ENCODE measurements around the gene GALNT17. TPM values are rescaled to one million over a fixed set of nuclear protein-coding genes. Genes with fewer than 3 reads are reported as not detected.

GALNT17 gene
- total RNA-seq, 1 donor from 2014 or later: 95.3 TPM

GRCh38 chr7:71120096-71120495, 11.8 kb upstream of the GALNT17 start:
- TF ChIP-seq CTCF (IDR thresholded peaks at IDR 0.05; ENCODE audit: borderline replicate concordance): no peak
- DNase-seq: no peak
- no peaks in the 10 kb centered on the region for H3K4me1 ChIP-seq
- no peaks in the 10 kb centered on the region for H3K27me3 ChIP-seq (ENCODE audit: low read depth)
- peaks cover 5% of the 10 kb centered on the region for H3K9me3 ChIP-seq (replicated peaks)
- H3K36me3 ChIP-seq: no peaks in the 10 kb centered on the region
- no peak overlapping the region for H3K4me3 ChIP-seq
- H3K27ac ChIP-seq (replicated peaks): no peak overlapping the region
- intact Hi-C loops (cut with micrococcal nuclease): no loop called here

GRCh38 chr7:71129126-71129525, 2.8 kb upstream of the GALNT17 start:
- Histone ChIP-seq H3K4me1 (peaks cover 19% of the 10 kb centered on the region), H3K27me3 (ENCODE audit: low read depth) (peaks cover 43% of the 10 kb centered on the region), H3K27ac (replicated peaks) (no peak overlapping the region), H3K36me3 (no peaks in the 10 kb centered on the region), H3K4me3 (no peak overlapping the region), H3K9me3 (replicated peaks) (no peaks in the 10 kb centered on the region)
- DNase-seq: no peak
- intact Hi-C loops (cut with micrococcal nuclease): no loop called here
- TF ChIP-seq CTCF (IDR thresholded peaks at IDR 0.05; ENCODE audit: borderline replicate concordance): no peak

GRCh38 chr7:71130031-71130679, 1.8 kb upstream of the GALNT17 start:
- H3K4me3 ChIP-seq: no peak overlapping the region
- no peaks in the 10 kb centered on the region for H3K36me3 ChIP-seq
- H3K27me3 ChIP-seq (ENCODE audit: low read depth): peaks cover 43% of the 10 kb centered on the region
- DNase-seq: no peak
- no peak for TF ChIP-seq CTCF (IDR thresholded peaks at IDR 0.05; ENCODE audit: borderline replicate concordance)
- intact Hi-C loops (cut with micrococcal nuclease): no loop called here
- H3K4me1 ChIP-seq: peaks cover 26% of the 10 kb centered on the region
- no peaks in the 10 kb centered on the region for H3K9me3 ChIP-seq (replicated peaks)
- no peak overlapping the region for H3K27ac ChIP-seq (replicated peaks)

GRCh38 chr7:71131256-71132126, 453 bp upstream of the GALNT17 start:
- peak; percentile 33 for DNase-seq
- no peaks in the 10 kb centered on the region for H3K9me3 ChIP-seq (replicated peaks)
- peak overlapping the region; percentile 72 for H3K4me3 ChIP-seq
- peak overlapping the region; percentile 88 for H3K27ac ChIP-seq (replicated peaks)
- intact Hi-C loops (cut with micrococcal nuclease): no loop called here
- H3K27me3 ChIP-seq (ENCODE audit: low read depth): peaks cover 43% of the 10 kb centered on the region
- H3K36me3 ChIP-seq: no peaks in the 10 kb centered on the region
- peaks cover 39% of the 10 kb centered on the region for H3K4me1 ChIP-seq
- TF ChIP-seq CTCF (IDR thresholded peaks at IDR 0.05; ENCODE audit: borderline replicate concordance): peak; percentile 47

- Histone ChIP-seq H3K4me3 (peak overlapping the region; percentile 72), H3K36me3 (no peaks in the 10 kb centered on the region), H3K27ac (replicated peaks) (peak overlapping the region; percentile 88), H3K27me3 (ENCODE audit: low read depth) (peaks cover 43% of the 10 kb centered on the region), H3K4me1 (peaks cover 40% of the 10 kb centered on the region), H3K9me3 (replicated peaks) (no peaks in the 10 kb centered on the region)
- no peak for TF ChIP-seq CTCF (IDR thresholded peaks at IDR 0.05; ENCODE audit: borderline replicate concordance)
- intact Hi-C loops (cut with micrococcal nuclease): no loop called here
- DNase-seq: peak; percentile 18
Observed at GRCh38 chr7:71132377-71133231, 660 bp downstream of the GALNT17 start.
